Chondrocyte (in vitro differentiated cells): ENCODE data around the gene ANKFN1. TPM values are rescaled to one million over a fixed set of nuclear protein-coding genes. Genes with fewer than 3 reads are reported as not detected.

Source experiments
- DNase-seq: peaks from one replicate; pipeline ENCODE4 v3.0.0; 2021; ENCODE audit warnings: mixed read lengths, low spot score
- H3K27ac Mint-ChIP-seq: one replicate; pipeline ENCODE4 v1.8.0; 2021; ENCODE audit warnings: mild to moderate bottlenecking, moderate library complexity, mixed read lengths; ENCODE audit not compliant: unreplicated experiment
- H3K27me3 Mint-ChIP-seq: 2 replicates; pipeline ENCODE4 v1.8.0; 2021; ENCODE audit warnings: low read depth, mixed read lengths
- H3K36me3 Mint-ChIP-seq: 2 replicates; pipeline ENCODE4 v1.8.0; 2021; ENCODE audit warnings: low read depth, mixed read lengths
- H3K4me1 Mint-ChIP-seq: 2 replicates; pipeline ENCODE4 v1.8.0; 2021; ENCODE audit warnings: low read depth, mild to moderate bottlenecking, mixed read lengths
- H3K4me3 Mint-ChIP-seq: one replicate; pipeline ENCODE4 v1.8.0; 2021; ENCODE audit warnings: mild to moderate bottlenecking, moderate library complexity, mixed read lengths; ENCODE audit not compliant: unreplicated experiment
- H3K9me3 Mint-ChIP-seq: 2 replicates; pipeline ENCODE4 v1.8.0; 2021; ENCODE audit warnings: low read depth, mixed read lengths
- CTCF ChIP-seq: fragments of 200-600 bp; sonication (generic); IDR thresholded peaks from 2 replicates; pipeline ENCODE4 v1.5.0; 2021; ENCODE audit warnings: antibody characterized with exemption, mild to moderate bottlenecking, moderate library complexity
- total RNA-seq: library from RNA; stranded (reverse); gene quantifications from 3 replicates; pipeline ENCODE4 v1.2.1, GENCODE V29; 2021

The ANKFN1 gene
- total RNA-seq, 1 donor from 2014 or later, result not detected

DNA sequence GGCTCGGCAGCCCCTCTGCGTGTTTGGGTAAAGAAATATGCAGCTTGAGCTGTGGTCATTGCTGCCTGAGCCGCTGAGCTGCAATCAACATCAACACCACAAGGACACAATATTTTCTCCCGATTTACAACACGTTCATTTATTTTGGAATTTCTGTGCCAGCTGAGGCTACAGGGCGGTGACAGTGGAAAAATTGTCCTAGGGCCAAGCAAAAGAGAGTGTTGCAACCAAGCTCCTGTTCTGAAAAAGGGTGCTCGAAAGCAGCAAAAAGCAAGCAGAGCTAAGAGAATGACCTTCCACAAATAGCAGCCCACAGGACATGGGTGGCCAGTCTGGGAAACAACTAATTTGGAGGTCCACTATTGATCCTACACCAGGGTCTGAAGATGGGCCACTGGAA is 404.8 kb downstream of the ANKFN1 start:
- peaks cover 2% of the 10 kb centered on the region for H3K27me3 Mint-ChIP-seq
- no peak for DNase-seq
- peaks cover 9% of the 10 kb centered on the region for H3K9me3 Mint-ChIP-seq
- no peak overlapping the region for H3K27ac Mint-ChIP-seq
- no peaks in the 10 kb centered on the region for H3K4me1 Mint-ChIP-seq
- no peak for TF ChIP-seq CTCF
- H3K4me3 Mint-ChIP-seq, result no peak overlapping the region
- no peaks in the 10 kb centered on the region for H3K36me3 Mint-ChIP-seq
